BE2C (cell line): ENCODE measurements around the gene TMEM132D.

ENCODE experiments used
- DNase-seq: peaks from one replicate; pipeline ENCODE4 v3.0.0-alpha.2; 2020
- H3K27me3 ChIP-seq: fragments of 250-450 bp; sonication (Bioruptor Pico); 2 replicates; pipeline ENCODE4 v1.5.1; 2020; ENCODE audit warnings: mild to moderate bottlenecking
- H3K36me3 ChIP-seq: fragments of 250-450 bp; sonication (Bioruptor Pico); 2 replicates; pipeline ENCODE4 v1.5.1; 2020; ENCODE audit warnings: mild to moderate bottlenecking
- H3K4me1 ChIP-seq: fragments of 250-450 bp; sonication (Bioruptor Pico); 2 replicates; pipeline ENCODE4 v1.5.1; 2020
- H3K4me3 ChIP-seq: 2 replicates; pipeline ENCODE4 v1.5.1; 2011; ENCODE audit warnings: low read depth, low read length
- H3K9me3 ChIP-seq: fragments of 250-450 bp; sonication (Bioruptor Pico); 2 replicates; pipeline ENCODE4 v1.5.1; 2020
- TF ChIP-seq, protein P1 (sequence below): IDR thresholded peaks from 2 replicates; pipeline ENCODE4 v1.5.1; 2012; ENCODE audit warnings: mild to moderate bottlenecking, low read depth, low read length

TMEM132D gene

DNA sequence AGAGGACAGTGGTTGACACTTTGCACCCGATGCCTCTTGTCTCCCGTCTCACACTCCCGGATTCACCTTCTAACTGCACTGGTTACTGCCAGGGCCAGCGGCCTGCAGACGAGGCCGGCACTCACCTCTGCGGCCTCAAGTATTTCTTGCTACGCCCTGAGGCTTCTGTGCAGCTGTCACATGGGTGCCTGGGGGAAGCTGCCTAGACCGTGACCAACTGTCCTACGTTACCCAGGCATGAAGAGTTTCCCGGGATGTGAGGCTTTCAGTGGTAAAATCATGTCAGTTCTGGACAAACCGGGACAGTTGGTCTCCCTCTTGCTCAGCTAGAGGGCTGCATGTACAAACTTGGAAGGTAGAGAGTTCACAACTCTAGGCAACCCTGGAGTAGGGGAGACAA lies 776.1 kb downstream of the TMEM132D start:
- Histone ChIP-seq H3K4me1 (no peaks in the 10 kb centered on the region), H3K36me3 (no peaks in the 10 kb centered on the region), H3K27me3 (no peaks in the 10 kb centered on the region), H3K4me3 (no peak overlapping the region), H3K9me3 (no peaks in the 10 kb centered on the region)
- DNase-seq: no peak
- TF ChIP-seq, protein P1, sequence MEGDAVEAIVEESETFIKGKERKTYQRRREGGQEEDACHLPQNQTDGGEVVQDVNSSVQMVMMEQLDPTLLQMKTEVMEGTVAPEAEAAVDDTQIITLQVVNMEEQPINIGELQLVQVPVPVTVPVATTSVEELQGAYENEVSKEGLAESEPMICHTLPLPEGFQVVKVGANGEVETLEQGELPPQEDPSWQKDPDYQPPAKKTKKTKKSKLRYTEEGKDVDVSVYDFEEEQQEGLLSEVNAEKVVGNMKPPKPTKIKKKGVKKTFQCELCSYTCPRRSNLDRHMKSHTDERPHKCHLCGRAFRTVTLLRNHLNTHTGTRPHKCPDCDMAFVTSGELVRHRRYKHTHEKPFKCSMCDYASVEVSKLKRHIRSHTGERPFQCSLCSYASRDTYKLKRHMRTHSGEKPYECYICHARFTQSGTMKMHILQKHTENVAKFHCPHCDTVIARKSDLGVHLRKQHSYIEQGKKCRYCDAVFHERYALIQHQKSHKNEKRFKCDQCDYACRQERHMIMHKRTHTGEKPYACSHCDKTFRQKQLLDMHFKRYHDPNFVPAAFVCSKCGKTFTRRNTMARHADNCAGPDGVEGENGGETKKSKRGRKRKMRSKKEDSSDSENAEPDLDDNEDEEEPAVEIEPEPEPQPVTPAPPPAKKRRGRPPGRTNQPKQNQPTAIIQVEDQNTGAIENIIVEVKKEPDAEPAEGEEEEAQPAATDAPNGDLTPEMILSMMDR: no peak

DNA sequence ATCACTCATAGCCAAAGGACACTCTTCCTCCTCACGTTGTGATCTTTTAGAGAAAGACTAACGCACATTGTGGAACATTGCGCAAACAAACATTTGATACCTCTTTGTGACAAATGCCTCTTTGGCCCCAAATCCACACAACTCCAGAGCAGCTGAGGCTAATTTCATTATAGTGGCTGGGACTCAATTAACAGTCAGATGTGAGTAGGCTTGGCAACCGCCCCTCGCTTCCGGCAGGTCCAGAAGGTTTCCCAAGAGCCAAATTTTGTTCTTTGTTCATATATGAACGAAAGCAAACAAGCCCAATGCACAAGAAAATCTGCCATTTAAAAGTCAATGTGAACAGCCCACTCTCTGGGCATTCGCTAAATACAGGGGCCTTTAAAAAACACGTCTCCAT lies 776.6 kb downstream of the TMEM132D start:
- H3K27me3 ChIP-seq: no peaks in the 10 kb centered on the region
- DNase-seq: no peak
- TF ChIP-seq, protein P1: no peak
- no peaks in the 10 kb centered on the region for H3K9me3 ChIP-seq
- H3K4me3 ChIP-seq: no peak overlapping the region
- H3K4me1 ChIP-seq: no peaks in the 10 kb centered on the region
- no peaks in the 10 kb centered on the region for H3K36me3 ChIP-seq

DNA sequence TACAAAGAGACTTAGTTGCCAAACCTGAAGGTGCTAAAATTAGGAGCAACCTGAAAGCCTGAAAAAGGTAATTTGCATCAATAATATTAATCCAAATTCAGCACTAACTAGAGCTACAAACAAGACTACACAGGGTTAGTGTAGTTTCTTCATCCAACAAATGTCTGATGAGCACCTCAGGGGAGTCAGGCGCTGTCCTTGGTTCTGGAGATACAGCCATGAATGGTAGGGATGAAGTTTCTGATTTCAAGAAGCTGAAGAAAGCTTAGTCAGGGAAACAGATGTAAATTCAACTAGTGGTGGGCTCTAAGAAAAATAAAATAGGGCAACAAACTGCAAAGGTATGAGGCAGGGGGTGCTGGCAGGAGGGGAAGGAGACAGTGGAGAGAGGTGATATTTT lies 784.3 kb downstream of the TMEM132D start:
- DNase-seq: no peak
- H3K36me3 ChIP-seq: no peaks in the 10 kb centered on the region
- no peaks in the 10 kb centered on the region; the same call in 1 of the 2 replicates for H3K9me3 ChIP-seq
- TF ChIP-seq, protein P1: no peak
- no peaks in the 10 kb centered on the region for H3K4me1 ChIP-seq
- H3K27me3 ChIP-seq: no peaks in the 10 kb centered on the region
- H3K4me3 ChIP-seq: no peak overlapping the region

DNA sequence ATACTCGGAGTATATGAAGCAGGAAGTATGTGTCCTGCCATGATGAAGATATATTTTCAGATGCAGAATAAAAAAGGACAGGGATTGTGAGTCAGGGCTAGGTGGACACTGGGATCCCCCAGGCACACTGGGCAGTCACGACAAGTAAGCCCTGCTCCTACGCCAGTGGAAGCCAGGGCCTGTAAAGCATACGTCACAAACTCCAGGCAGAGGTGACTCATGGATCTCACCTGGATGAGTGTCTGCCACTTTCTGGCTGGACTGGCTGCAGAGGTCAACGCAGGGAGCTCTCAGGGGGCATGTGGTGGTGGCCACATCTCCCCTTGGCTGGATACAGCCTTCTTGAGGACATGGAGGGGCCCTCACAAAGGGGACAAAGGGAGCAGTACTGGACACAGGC lies 788.3 kb downstream of the TMEM132D start:
- TF ChIP-seq, protein P1: no peak
- Histone ChIP-seq H3K36me3 (no peaks in the 10 kb centered on the region), H3K4me3 (no peak overlapping the region), H3K9me3 (no peaks in the 10 kb centered on the region; the same call in none of the 2 replicates), H3K27me3 (no peaks in the 10 kb centered on the region), H3K4me1 (no peaks in the 10 kb centered on the region)
- no peak for DNase-seq

DNA sequence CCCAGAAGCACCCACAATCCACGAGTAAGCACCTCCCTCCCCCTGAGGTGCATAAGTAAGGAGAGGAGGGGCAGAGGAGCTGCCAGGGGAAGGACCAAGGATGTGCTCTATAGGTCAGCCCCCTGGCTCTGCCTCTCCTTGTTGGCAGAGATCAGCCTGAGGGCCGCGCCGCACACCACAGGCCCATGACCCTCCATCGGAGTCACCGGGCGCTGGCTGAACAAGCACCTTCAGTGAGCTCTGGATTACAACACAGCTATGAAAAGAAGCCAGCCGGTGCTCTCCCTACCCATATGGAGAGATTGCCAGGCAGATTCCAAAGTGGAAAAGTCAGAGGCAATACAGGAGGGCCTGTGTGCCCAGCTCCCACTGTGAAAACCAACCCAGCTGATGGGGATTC lies 793.2 kb downstream of the TMEM132D start:
- no peaks in the 10 kb centered on the region for H3K4me1 ChIP-seq
- no peak overlapping the region for H3K4me3 ChIP-seq
- H3K9me3 ChIP-seq: no peaks in the 10 kb centered on the region; the same call in 1 of the 2 replicates
- TF ChIP-seq, protein P1: no peak
- H3K36me3 ChIP-seq: no peaks in the 10 kb centered on the region
- no peaks in the 10 kb centered on the region for H3K27me3 ChIP-seq
- DNase-seq: no peak

DNA sequence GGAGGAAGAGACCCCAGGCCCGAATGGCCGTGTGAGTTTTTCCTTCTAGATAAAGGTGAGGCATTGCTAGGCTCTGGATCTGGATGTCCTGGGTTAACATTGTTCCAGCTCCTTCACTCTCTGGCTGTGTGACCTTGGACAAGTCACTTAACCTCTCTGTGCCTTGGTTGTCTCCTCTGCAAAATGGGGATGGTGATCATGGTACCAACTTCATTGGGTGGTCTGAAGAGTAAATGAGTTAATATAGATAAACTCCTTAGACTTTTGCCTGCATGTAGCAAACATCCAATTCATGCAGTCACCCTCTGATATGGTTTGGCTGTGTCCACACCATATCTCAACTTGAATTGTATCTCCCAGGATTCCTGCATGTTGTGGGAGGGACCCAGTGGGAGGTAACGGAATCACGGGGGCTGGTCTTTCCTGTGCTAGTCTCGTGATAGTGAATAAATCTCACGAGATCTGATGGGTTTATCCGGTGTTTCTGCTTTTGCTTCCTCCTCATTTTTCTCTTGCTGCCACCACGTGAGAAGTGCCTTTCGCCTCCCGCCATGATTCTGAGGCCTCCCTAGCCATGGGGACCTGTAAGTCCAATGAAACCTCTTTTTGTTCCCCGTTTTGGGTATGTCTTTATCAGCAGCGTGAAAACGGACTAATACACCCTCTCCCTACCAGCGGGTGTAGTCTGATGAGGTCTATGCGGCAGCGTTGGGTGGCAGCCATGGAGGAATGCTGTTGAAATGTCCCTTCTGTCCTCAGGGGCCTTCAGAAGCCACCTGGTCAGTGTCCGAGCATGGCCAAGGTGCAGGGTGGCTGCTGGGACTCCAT lies 794.4 kb downstream of the TMEM132D start:
- H3K9me3 ChIP-seq: no peaks in the 10 kb centered on the region; the same call in 1 of the 2 replicates
- H3K4me1 ChIP-seq: no peaks in the 10 kb centered on the region
- TF ChIP-seq, protein P1: no peak
- no peaks in the 10 kb centered on the region for H3K36me3 ChIP-seq
- no peaks in the 10 kb centered on the region for H3K27me3 ChIP-seq
- DNase-seq: no peak
- no peak overlapping the region for H3K4me3 ChIP-seq
